GM21381 (cell line): ENCODE results near the gene SIDT2.

Experiments used
- ATAC-seq: cut with Tn5 transposase; IDR thresholded peaks from one replicate; pipeline ENCODE4 v1.9.1; 2021; ENCODE audit warnings: mild to moderate bottlenecking, moderate library complexity; ENCODE audit not compliant: unreplicated experiment

Gene SIDT2

DNA sequence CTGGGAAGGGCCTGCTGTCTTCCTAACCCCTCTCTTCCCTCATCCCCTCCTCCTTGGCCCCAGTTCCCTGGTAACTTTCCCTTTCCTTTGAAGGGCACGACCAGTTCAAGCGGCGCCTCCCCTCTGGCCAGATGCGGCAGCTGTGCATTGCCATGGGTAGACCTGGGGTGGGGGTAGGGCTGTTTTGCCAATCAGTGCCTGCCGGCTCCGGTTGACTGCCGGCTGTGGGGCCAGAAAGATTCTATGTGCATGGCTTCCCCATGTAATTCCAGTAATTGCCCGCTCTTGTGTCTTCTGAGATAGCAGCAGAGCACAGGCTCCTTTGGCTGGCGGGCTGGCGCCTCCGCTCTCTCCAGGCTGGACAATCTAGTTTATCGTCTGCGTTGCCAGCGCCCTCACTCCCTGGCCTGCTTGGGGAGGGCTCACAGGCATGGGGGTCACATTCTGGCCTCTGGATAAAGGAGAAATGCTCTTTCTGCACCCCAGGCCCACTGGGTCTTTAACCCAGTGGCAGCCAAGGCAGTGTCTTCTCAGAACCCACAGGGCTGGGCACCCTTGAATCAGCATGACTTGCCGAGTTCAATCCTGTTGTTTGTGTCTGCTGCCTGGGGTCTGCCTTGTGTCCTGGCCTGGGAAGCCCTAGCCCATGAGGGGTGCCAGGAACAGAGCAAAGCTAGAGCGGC is 9.4 kb downstream of the SIDT2 start:
- no peak for ATAC-seq

DNA sequence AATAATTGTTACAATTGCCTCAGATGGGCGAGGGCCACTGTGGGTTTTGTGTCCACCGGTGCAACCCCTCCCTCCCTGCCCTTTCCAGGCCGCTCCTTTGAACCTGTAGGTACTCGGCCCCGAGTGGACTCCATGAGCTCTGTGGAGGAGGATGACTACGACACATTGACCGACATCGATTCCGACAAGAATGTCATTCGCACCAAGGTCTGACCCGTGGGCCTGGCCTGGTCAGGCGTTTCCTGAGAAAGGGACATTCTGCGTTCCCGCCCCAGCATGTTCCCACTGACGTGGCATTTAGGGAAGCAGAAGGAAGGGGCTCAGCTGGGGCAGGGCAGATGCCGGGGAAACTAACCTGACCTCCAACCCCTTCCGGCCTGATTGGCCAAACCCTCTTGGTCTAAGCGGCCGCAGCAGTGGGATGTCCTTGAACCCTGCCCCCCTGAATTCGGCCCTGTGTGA is 10.1 kb downstream of the SIDT2 start:
- ATAC-seq = no peak

DNA sequence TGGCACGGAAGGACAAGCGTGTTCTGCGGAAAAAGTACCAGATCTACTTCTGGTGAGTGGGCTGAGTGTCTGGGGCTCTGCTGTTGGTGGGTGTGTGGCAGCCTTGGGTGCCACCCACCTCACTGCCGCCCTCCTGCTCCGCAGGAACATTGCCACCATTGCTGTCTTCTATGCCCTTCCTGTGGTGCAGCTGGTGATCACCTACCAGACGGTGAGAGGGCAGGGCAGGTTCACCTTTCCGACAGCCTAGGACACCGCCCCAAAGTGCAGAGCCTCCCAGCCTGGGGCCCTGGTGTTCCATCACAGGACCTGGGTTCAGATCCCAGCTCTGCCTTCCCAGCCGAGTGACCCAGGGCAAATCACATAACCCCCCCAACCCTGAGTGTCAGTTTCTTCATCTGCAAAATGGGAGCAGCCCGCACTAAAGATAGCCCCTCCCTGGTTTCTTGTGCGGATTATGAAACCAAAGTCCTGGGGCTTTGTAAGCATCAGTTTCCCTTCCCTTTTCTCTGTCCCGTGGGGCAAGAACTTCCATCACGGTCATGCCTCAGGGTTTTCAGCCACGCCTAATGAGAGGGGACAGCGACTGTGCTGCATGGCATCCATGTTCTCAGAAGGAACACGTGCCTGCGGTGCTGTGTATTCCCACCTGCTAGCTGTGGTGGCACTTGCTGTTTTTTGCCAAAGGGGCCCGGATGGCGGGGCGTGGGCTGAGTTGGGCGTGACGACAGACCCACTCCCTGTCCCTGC is 10.8 kb downstream of the SIDT2 start:
- ATAC-seq = no peak

DNA sequence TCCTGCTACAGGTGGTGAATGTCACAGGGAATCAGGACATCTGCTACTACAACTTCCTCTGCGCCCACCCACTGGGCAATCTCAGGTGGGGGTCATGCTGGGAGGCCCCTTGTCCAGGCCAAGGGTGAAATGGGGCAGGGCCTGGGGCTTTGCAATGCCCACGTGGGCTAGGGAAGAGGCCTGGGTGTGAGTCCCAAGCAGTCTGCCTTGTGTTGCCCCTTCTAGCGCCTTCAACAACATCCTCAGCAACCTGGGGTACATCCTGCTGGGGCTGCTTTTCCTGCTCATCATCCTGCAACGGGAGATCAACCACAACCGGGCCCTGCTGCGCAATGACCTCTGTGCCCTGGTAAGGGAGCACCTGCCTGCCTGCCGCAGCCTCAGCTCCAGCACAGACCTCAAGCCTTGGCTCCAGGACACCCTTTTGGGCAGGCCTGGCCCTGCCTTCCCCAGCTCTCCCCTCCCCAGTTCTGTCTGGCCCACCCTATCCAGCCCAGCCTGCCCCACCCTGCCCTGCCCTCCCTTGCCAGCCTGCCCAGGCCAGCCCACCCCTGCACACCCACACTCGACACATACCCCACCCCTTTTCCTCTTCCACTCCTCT is 11.5 kb downstream of the SIDT2 start:
- no peak for ATAC-seq

DNA sequence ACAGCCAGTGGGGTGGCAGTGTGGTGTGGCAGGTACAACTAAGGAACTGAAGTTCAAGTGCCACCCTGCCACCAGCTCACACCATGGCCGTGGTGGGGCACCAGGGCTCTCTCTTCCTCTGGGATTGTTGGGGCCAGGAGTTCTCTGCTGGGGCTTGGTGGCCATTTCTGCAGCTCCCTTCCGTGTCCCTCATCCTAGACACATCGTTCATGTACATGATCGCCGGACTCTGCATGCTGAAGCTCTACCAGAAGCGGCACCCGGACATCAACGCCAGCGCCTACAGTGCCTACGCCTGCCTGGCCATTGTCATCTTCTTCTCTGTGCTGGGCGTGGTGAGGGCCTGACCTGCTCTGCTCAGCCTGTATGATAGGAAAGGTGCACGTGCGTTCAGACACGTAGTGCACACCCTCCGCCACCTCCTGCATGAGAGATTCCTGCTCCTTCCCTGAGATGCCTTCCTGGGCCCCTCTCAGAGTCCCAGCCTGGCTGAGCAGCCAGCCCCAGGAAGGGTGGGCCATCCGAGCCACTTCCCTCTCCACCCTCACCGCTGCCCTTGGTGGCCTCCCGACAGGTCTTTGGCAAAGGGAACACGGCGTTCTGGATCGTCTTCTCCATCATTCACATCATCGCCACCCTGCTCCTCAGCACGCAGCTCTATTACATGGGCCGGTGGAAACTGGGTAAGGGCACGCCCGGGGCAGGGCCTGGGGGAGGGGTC is 13.3 kb downstream of the SIDT2 start:
- ATAC-seq = no peak

DNA sequence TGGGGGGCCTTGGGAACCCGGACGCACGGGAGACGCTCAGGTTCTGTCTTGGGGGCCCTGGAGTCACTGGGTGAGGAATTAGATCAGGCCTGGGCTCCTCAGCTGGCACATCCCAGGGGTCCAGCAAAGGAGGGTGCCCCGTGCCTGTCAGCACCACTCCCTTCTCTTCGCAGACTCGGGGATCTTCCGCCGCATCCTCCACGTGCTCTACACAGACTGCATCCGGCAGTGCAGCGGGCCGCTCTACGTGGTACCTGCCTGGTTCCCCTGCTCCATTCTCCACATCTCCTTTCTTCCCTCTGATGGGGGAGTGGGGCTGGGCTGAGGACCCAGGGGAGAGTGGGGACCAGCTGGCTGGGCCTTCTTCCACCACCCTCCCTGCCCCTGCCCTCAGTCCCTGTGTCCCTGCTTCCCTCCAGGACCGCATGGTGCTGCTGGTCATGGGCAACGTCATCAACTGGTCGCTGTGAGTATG is 13.9 kb downstream of the SIDT2 start:
- ATAC-seq = no peak

DNA sequence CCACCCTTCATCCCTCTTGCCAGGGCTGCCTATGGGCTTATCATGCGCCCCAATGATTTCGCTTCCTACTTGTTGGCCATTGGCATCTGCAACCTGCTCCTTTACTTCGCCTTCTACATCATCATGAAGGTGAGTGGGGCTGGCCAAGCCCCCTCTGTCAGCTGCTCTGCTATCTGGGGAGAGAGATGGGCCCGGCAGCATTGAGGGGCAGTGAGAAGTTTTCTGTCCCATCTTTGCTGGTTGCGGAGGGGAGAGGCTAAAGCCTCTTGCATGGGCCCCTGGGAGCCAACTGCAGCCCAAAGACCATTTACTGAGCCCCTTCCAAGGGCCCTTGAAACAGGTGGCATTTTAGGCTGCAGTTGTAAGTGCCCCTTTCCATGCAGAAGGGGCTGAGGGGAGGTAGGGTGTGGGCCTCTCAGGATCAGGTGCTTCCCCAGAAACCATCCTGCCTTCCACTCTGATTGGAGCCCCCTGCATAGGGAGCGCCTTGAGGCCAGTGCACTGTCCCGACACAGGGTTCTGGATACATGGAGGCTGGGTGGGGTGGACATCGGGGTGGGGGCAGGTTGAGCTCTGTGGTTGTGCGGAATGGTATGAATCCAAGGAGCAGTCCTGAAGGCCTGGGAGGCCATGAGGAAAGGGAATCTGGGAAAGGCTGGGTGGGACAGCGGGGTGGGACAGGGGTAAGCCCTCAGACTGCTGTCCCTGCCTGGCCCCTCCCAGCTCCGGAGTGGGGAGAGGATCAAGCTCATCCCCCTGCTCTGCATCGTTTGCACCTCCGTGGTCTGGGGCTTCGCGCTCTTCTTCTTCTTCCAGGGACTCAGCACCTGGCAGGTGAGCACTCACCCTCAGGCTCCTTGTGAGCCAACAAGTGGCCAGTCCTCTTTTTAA is 14.8 kb downstream of the SIDT2 start:
- ATAC-seq = no peak

DNA sequence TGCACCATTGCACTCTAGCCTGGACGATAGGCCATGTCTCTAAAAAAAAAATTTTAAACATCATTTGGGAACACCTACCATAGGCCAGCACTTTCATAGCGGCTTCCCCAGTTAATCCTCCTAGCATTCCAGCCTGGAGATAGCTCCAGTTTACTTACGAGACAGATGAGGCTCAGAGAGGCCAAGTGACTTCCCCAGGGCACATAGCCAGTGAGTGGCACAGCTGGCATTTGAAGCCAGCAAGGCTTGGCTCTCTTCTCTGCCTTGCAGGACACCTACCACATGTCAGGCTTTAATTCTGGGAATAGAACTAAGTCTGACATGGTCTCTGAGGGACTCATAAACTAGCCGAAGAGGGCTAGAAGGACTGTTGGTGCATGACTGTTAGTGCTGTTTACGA is 15.7 kb downstream of the SIDT2 start:
- no peak for ATAC-seq

DNA sequence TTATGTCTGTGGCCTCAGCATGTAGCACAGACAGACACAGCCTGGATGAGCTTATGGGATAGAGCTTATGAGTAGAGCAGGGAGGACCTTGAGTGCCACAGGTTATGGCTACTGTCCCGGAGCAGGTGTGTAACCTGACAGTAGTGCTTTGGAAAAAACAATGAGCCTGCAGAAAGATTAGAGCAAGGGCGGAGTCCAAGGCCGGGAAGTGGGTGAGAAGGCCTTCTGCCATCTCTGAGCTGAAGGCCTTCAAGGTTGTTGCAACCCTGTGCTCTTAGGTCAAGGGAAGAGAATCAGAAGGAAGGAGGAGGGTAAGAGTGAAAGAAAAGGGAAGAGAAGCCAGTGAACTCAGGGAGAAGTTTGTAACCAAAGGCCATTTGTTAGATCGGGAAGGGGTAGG is 16.7 kb downstream of the SIDT2 start:
- no peak for ATAC-seq

DNA sequence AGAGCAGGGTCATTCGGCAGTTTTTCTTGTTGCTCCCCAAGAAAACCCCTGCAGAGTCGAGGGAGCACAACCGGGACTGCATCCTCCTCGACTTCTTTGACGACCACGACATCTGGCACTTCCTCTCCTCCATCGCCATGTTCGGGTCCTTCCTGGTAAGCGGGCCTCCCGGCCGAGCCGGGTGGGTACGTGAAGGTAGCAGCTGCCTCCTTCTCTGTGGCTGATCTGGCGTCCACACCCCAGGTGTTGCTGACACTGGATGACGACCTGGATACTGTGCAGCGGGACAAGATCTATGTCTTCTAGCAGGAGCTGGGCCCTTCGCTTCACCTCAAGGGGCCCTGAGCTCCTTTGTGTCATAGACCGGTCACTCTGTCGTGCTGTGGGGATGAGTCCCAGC is 17.2 kb downstream of the SIDT2 start:
- ATAC-seq = no peak

DNA sequence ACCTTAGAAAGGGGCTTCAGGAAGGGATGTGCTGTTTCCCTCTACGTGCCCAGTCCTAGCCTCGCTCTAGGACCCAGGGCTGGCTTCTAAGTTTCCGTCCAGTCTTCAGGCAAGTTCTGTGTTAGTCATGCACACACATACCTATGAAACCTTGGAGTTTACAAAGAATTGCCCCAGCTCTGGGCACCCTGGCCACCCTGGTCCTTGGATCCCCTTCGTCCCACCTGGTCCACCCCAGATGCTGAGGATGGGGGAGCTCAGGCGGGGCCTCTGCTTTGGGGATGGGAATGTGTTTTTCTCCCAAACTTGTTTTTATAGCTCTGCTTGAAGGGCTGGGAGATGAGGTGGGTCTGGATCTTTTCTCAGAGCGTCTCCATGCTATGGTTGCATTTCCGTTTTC is 18.5 kb downstream of the SIDT2 start:
- no peak for ATAC-seq

DNA sequence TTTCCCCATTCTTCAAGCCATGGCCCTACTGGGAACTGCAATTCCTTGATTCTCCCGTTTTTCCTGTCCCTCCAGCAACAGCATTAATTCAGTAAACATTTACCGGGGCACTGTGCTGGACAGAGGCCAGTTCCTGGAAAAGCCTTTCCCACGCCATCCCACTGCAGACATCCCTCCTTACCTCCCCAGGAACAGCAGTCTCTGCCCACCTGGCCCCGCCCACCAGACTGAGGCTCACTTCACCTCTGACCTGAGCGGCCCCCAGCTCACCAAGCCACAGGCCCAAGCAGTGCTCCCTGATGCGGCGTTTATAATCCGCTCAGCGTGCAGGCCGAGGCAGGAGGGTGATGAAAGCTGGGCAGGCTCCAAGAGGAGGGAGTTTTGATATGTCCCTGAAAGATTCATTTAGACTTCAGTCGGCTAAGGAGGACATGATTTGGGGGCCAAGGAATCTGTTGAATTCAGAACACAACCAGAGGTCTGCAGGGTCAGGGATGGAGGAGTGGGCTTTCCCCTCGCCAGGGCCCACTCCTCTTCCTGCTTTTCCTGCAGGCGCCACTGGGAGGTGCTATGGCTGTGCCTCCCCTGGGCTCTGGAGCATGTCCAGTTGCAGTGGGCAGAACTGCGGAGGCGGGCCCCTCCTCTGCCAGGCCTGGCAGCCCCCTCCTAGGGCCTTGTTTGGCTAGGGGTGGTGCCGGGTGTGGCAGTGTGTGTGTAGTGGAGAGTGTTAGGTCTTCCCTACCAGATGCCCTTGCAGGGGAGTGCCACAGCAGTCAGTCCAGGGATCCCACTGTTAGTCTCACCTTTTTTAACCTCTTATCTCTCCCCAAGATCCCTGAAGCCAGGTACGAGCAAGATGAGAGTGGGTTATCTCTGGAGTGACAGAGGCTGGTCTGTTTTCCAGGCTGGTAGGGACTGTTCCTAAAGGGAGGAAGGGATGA is 19.2 kb downstream of the SIDT2 start:
- no peak for ATAC-seq

DNA sequence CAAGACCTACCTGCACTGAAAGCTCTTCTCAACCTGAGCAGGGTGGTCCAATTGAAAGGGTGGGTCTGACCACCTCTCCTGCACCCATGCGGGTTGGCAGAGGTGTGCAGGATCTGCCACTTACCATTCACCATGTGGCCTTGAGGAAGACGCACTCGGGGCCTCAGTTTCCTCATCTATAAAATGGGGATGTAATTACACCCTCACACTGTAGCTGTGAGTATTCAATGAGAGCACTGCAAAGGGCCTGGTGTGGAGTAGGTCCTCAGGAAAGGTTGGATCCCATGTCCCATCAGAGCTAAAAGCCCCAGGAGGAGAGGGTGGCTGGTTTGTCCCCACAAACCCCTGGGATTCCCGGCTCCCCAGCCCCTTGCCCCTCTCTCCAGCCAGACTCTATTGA is 20.1 kb downstream of the SIDT2 start:
- no peak for ATAC-seq

DNA sequence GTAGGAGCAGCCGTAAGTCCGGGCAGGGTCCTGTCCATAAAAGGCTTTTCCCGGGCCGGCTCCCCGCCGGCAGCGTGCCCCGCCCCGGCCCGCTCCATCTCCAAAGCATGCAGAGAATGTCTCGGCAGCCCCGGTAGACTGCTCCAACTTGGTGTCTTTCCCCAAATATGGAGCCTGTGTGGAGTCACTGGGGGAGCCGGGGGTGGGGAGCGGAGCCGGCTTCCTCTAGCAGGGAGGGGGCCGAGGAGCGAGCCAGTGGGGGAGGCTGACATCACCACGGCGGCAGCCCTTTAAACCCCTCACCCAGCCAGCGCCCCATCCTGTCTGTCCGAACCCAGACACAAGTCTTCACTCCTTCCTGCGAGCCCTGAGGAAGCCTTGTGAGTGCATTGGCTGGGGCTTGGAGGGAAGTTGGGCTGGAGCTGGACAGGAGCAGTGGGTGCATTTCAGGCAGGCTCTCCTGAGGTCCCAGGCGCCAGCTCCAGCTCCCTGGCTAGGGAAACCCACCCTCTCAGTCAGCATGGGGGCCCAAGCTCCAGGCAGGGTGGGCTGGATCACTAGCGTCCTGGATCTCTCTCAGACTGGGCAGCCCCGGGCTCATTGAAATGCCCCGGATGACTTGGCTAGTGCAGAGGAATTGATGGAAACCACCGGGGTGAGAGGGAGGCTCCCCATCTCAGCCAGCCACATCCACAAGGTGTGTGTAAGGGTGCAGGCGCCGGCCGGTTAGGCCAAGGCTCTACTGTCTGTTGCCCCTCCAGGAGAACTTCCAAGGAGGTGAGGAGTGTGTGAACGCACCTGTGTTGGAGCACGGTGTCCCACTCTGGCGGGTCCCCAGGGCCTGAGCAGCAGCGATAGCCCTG is 20.7 kb downstream of the SIDT2 start, which contains the start of gene TAGLN:
TAGLN (plus strand) TSS at position 318 of the 863 bp plus-strand sequence. CDS start 3,644 bp downstream, outside the sequence.
- no peak for ATAC-seq

DNA sequence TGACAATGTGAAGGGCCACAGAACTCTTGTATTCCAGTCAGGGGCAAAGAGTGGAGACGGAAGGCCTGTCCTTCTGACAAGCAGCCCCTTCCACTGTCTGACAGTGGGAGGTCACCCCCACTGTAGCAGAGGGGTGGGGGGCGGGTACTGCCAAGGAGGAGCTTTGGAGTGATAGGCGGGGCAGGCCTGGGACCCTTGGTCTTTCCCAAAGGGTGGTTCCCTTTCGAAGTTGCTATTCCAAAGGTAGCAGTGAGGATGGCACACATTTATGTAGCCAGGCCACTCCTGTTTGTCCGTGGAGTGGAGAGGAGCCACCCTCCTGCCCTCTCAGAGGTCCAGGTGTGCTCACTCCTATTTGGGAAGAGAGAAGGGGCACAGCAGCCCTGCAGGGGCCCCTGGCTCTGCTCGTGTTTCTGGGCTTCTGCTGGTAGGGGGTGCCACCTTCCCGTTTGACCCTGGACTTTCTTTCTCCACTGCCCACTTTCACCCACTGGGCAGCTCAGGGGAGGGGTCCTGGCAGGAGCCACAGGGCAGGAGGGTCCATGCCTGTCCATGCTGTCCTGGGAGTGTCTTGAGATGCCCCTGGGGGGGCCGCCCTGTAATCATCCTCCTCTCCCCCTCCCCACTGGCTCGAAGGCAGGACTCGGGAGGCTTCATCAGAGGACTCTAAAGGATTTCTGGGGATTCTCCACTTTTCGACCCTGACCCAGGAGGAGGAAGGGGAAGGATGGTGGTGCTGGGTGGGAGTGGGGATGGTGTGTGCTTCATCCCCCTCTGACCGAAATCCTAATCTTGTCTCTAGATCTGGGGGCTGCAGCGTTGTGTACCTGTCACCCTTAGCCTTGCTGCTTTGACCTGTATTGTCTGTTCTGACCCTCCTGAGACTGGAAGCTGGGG is 21.6 kb downstream of the SIDT2 start:
- no peak for ATAC-seq

DNA sequence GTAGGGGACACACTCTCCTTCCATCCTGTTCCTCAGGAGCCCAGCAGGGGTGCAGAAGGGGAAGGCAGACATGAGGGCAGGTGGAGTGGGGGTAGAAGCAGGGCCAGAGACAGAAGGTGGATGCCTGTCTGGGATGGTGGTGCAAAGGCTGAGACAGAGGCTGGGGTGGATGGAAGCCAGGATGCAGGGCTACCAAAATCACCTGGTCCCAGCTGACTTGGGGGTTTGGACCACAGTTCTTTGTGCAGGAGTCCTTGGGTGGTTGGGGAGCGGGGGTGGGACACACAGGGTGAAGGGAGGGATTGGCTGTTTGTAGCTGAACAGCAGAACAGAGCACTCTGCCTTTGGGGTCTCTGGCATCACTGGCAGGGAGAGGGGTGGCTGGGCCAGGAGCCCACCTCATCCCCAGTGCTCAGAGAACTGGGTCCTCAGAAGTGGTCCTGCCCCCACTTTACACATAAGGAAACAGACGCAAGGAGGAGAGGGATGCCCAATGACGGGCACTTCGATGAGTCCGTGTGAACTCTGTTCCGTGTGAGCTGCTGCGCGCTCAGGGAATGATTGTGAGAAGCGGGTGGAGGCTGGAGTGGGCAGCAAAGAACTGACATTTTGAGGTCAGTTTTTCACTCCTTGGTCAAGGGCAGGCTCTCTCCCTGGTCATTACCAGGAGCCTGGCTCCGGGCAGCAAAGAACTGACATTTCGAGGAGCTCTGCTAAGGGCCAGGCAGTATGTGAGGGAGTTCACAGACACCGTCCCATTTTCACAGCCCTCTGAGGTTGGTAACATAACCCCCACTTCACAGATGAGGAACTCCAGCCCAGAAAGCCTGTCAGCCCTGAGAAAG is 22.5 kb downstream of the SIDT2 start:
- ATAC-seq = no peak
